ENCODE measurements around the gene IKBKG.
A peak's percentile ranks its signal among the peaks of the same experiment; 100 is the strongest.
"Not testable (repeated sequence)": the region's sequence is repeated elsewhere in the genome, so short reads cannot be mapped to it uniquely, and the experiment has no call there.

IKBKG gene

DNA sequence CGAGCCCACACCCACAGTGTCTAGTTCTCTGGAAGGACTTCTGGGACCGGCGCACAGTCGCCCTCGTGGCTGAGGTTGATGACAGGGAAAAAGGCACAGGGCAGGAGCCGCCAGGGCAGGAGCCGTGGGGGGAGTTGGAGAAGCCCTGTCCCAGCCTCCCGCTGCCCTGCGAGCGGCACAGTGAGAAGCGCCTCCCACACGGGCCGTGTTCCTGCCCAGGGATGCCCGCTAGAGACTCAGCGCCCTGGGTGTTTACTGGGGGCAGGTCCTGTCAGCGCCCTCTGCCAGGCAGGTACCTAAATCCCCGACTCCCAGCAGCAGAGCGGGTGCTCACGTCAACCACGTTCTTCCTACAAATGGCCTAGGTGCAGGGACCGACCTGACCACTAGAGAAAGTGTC lies 11.5 kb downstream of the IKBKG start:
- DNase-seq (ENCODE audit: low spot score) = not testable (repeated sequence)

DNA sequence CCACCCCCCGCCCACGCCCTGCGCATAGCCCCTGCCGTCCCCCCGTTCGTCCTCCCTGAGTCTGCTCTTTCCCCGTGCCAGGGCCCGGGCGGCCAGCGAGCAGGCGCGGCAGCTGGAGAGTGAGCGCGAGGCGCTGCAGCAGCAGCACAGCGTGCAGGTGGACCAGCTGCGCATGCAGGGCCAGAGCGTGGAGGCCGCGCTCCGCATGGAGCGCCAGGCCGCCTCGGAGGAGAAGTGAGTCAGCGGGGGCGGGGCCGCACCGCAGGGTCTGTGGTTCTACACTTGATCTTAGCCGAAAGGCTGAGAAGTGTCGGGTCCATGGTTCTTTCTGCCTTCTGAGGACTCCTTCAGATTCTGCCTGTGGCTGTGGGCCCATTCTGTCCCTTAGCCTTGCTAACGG lies 12.9 kb downstream of the IKBKG start:
- not testable (repeated sequence) for DNase-seq (ENCODE audit: low spot score)

DNA sequence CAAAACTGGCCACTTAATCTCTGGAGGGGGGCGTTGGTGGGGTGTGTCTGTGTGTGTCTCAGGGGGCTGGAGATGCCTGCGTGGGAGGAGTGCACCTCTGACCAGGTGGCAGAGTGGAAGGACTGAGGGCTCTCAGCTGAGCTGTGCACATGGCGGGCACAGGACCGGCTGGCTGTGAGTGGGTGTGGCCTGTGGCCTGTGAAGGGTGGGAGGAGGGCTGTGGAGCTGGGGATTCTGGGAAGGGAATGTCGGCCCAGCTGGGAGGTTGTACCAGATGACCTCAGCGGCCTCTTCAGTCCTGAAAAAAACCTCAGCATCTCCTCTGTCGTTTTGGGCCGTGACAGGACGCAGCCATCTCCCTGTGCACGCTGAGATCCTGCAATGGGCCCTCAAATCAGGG lies 14.9 kb downstream of the IKBKG start:
- not testable (repeated sequence) for DNase-seq (ENCODE audit: low spot score)

DNA sequence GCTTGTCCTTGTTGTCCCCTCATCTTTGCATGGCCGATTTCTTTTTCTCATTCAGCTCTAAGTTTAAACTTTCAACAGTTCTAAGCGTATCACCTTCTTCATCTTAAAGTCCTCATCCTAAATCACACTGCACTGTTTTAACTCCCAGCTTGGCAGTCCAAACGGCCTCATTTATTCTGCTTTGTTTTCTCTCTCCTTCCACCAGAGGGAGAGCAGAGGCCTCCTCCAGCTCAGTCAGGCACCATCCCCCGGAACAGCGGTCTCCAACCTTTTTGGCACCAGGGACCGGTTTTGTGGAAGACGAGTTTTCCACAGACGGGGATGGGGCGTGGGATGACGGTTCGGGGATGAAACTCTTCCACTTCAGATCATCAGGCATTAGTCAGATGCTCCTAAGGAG lies 22.9 kb downstream of the IKBKG start:
- DNase-seq (ENCODE audit: low spot score) = not testable (repeated sequence)

DNA sequence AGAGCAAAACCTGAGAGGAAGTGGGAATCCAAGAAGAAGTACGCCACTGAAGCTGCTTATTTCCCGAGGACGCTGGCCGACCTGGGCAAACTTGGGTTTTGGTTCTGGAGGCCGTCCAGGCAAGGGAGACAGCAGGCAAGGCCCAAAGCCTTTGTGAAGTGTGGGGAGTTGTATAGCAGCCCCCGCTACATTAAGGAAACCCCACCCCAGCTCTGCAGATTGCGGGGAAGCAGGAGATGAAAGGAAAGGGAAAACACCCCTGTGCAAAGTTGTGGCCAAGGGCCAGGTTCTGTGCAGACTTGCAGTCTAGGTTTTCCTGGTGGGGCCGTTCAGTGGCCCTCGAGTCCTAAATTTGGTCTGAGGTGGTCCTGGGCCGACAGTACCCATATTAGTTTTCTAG lies 25.6 kb downstream of the IKBKG start:
- not testable (repeated sequence) for DNase-seq (ENCODE audit: low spot score)

DNA sequence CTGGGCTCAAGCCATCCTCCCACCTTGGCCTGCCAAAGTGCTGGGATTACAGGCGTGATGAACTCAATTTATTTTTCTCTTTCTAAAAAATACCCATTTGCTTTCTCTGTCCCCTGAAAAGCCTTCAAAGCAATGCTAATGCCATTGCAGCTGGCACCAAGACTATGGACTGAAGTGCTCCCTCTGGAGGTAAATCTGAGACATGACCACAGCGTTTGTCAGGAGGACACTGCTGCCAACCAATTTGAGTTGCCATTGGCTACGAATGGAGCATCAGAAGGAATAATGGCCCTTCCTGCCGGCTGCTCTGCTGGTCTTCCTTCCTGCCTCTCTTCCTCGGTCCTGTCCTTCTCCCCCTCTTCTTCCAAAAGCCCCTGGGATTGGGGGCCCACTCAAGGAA lies 27.7 kb downstream of the IKBKG start:
- not testable (repeated sequence) for DNase-seq (ENCODE audit: low spot score)

DNA sequence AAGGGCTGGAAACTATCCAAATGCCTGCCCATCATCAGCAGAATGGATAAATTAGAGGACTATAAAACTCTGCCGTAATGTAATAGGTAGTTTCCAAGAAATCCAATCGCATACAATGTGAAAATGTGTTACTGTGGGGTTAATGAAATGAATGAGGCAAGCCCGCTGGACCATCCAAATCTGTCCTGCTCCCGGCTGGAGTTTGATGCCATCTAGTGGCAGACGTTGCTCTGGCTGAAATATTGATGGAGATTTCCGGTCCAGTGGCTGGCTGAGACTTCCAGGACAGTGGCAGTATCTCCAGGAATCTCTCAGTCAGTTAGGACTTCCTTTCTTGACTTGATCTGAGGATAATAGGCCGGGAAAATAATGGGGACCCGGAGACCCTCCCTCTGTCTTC lies 35.6 kb downstream of the IKBKG start:
- DNase-seq (ENCODE audit: low spot score) = not testable (repeated sequence)

DNA sequence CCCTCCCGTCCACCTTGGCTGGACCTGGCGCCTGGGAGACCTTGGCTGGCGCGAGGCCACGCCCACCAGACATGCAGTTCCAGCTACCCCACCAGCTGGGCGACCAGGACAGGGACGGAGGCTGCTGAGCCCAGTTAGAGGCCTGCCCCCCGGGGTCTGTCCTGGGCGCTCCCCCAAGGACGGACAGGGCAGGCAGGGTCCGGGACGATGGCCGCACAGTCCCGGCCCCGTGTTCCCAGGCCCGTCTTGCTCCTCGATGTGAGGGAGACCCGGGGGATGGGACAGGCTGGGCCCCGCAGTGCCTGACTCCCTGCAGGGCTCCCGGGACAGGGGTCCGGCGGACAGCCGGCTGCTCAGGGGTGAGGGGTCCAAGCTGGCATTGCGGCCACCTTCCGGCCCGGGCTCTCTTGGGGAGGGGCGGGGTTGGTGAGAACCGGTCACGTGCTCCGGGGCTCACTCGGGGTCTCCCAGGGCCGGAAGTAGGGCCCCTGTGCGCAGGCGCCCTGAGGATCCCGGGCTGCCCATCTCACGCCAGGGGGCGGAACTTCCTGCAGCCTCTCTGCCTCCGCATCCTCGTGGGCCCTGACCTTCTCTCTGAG lies 37.3 kb downstream of the IKBKG start, which contains the start of gene CTAG1A:
Gene CTAG1A, plus strand, starts transcription at position 549 of the 599 bp plus-strand sequence. CDS start 74 bp downstream, outside the sequence.
- not testable (repeated sequence) for DNase-seq (ENCODE audit: low spot score)

DNA sequence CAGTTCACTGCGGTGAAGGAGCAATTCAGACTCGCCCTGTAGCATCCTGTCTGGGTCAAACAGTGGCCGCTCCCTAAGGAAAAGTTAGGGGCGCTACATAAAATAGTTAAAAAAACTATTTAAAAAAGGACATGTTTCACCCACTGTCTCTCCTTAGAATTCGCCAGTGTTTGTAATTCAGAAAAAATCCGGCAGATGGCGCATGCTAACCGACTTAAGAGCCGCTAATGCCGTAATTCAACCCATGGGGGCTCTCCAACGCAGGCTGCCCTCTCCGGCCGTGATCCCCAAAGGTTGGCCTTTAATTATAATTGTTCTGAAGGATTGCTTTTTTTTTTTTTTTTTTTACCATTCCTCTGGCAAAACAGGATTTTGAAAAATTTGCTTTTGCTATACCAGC lies 43.0 kb downstream of the IKBKG start:
- DNase-seq (ENCODE audit: low spot score) = not testable (repeated sequence)

DNA sequence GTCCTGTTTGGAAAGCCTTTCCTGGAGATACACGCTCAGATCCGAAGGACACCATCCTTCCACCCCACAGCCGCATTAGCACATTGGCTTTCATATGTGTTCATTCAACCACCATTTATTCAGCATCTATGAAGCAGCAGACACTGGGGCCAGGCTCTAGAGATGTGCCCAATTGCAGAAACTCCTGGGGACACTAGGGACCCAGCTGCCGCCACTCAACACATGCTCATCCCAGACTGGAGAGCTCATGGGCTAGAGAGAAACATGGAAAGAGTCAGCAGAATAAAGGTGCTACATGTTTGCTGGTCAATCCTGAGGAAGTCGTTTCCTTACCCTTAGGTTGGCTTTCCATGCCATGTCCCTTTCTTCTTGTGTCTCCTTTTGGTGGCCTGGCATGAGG lies 45.1 kb downstream of the IKBKG start:
- no peak for DNase-seq (ENCODE audit: low spot score)

DNA sequence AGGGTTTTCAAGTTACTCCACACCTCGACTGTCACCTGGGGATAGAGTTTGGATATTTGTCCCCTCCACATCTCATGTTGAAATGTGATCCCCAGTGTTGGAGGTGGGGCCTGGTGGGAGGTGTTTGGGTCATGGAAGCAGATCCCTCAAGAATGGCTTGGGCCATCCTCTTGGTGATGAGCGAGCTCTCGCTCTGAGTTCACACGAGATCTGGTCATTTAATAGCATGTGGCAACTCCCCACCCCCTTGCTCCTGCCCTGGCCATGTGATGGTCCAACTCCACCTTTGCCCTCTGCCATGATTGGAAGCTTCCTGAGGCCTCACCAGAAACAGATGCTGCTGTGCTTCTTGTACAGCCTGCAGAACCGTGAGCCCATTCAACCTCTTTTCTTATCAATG lies 45.8 kb downstream of the IKBKG start:
- no peak for DNase-seq (ENCODE audit: low spot score)

DNA sequence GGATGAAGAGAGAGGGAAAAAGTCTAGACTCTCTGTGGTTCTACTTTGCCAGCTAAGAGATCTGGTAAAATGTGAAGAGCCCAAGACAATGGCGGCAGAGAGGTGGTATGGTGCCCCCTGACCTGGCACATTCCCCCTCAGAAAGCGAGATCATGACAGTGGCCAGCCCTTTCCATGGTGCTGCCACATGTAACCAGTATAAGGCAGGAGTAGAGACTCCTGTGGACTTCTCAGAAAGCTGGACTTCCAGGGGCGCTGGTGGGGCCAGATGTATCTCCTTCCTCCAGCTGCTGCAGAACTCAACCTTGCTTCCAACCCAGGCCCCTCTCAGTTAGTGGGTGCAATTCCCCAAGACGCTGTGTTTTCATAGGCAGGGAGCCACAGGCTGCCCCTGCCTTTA lies 47.1 kb downstream of the IKBKG start:
- no peak for DNase-seq (ENCODE audit: low spot score)

DNA sequence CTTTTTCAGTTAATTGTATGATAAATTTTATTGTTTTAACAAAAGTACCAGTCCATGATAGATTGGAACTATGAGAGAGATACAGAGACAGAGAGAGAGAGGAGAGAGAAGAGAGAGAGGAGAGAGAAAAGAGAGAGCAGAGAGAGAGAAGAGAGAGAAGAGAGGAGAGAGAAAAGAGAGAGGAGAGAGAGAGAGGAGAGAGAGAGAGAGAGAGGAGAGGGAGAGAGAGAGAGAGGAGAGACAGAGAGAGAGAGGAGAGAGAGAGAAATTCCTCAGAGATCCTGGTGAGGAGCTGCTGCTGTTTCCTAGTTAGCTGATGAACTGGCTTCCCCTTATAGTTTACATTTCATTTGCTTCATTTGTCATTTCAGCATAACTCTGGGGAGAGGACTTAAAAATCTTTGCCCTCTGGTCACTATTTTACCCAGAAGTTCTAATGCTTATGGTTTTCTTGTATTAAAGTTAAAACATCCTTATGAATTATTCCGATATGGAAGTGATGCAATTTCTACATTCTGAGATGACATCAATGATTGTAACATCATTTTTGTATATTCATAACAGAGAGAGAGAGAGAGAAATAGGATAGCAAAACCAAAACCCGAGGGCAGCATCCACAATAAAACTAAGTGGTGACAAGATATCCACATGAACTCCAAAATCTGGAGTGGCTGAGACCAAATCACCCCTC lies 48.3 kb downstream of the IKBKG start:
- DNase-seq (ENCODE audit: low spot score) = no peak

DNA sequence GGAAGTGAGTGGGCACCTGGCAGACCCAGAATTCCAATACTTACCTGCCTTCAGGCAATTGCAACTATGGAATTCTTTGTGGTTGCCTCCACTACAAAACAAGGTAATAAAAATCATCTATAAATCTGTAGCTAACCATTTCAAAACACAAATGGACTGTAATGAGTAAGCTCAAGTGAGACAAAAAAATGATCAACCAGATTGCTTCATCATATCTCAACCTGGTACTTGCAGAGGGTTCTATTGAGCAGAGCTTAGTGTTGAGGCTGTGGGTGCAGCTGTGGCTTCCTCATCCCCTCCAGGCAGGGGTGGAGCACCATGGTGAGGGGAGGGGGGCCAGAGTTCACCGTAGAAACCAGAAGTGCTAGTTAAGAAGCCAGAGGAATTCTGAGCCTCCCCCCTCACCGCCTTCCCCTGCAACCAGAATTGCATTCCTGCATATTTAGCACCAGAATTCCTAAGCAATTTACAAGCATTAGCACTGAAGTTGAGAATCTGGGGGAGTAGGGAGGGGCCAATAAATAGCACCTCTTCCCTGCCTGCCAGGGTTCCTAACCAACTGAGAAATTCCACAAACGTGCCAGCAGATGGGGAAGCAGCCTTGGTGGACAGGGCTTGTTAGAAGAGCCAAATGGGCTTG lies 49.0 kb downstream of the IKBKG start:
- peak; percentile 6 for DNase-seq (ENCODE audit: low spot score)

DNA sequence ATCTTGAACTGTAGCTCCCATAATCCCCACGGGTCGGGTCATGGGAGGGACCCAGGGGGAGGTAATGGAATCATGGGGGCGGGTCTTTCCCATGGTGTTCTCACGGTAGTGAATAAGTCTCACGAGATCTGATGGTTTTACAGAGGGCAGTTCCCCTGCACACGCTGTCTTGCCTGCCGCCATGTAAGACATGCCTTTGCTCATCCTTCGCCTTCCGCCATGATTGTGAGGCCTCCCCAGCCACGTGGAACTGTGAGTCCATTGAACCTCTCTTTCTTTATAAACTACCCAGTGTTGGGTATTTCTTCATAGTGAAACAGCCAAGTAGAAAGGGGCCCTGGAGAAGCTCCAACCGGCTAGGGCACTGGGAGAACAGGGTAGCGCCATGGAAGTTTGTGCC lies 49.8 kb downstream of the IKBKG start:
- DNase-seq (ENCODE audit: low spot score) = no peak

DNA sequence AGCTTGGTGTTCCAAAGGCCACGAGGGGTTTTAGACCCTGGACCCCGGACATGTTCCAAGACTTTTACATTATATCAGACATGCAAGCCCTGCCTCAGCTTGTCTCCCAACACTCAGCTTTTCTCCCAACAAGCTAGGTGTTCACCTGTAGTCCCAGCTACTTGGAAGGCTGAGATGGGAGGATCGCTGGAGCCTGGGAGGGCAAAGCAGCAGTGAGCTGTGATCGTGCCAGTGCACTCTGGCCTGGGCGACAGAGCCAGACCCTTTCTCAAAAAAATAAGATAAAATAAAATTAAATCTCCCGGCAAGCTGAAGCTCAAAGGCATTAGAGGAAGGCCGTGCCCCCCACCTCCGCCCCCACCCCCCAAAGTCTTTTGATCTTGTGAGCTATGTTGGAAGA lies 51.2 kb downstream of the IKBKG start:
- DNase-seq (ENCODE audit: low spot score) = no peak

DNA sequence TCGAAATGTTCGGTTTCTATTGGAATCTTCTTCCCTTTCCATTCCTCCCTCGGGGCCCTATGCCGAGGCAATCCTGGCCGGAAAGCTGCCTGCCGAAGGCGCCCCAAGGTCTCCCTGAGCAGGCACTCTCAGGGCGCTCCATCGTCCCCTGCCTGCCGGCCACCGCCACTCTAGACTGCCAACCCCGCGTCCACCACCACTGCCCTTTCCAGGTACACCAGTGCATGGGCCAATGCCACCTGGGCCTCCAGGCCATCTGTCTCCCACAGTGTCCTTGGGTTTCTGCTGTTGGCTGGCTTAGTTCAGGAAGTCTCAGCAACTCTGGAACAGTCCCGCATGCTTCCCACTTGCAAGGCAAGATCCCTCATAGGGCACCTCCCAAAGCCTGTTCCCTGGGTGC lies 52.1 kb downstream of the IKBKG start:
- DNase-seq (ENCODE audit: low spot score) = no peak

DNA sequence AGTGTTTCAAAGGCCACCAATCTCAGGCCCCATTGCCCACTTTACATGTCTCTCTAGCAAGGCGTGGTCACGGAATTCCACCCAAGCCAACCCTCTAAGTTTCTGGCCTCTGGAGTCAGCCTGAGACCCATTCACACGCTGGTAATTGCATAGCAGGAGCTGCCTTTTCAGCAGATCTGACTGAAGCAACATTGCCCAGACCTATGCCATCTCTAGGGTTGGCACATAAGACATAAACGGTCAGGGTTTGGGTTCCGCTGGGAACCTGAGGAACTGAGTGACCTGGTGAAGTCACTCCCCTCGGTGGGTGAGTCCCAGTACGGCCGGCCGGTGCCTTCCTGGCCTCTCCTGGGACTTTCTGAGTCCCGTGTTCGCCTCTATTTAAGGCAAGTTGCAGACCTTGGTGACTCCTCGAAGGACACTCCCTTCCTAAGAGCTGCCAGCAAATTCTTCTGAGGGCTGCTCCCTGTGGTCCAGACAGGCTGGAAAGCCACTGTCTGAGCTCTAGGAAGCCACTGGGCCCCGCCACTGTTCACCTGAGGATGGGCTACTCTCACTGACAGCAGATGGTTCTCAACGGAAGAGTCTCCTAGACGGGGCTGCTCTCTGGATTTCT lies 53.4 kb downstream of the IKBKG start:
- DNase-seq (ENCODE audit: low spot score) = no peak

DNA sequence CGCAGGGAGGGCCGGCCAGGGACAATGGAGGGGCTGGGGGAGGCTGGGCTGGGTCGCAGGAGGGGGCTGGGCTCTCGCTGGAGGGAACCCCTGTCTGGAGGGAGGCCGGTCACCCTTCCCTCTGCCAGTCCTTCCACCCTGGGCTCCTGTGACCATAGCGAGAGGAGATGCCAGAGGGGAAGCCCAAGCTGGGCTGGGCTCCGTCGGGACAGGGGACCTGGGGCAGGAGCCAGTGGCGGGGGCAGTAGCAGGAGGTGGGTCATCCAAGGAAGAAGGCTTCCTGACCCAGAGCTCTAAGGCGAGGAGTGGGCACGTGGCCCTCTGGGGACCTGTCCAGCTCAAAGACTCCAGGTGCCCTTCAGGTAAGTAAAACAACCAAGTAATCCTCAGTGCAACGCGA lies 54.8 kb downstream of the IKBKG start:
- no peak for DNase-seq (ENCODE audit: low spot score)

DNA sequence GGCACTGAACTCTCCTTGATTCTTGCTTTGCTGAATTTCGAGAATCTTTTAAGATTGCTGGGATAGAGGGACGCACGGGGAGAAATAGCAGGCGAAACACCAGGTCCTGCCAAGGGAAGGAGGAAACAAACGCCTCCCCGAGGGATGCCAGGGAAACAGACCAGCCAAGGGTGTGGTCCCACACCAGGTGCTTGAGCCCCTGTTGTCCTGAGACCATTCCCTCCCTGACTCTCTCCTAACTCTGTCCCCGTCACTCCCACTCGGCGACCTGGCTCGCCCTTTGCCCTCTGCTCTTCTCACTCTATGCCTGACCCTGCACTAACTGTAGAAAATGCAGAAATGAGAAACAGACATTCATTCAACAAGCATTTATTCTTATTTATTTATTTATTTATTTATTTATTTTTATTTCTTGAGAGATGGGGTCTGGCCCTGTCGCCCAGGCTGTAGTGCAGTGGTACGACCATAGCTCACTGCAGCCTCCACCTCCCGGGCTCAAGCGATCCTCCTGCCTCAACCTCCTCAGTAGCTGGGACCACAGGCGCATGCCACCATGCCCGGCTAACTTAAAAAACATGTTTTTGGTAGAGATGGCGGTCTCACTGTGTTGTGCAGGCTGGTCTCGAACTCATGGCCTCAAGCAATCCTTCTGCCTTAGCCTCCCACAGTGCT lies 55.5 kb downstream of the IKBKG start:
- no peak for DNase-seq (ENCODE audit: low spot score)

DNA sequence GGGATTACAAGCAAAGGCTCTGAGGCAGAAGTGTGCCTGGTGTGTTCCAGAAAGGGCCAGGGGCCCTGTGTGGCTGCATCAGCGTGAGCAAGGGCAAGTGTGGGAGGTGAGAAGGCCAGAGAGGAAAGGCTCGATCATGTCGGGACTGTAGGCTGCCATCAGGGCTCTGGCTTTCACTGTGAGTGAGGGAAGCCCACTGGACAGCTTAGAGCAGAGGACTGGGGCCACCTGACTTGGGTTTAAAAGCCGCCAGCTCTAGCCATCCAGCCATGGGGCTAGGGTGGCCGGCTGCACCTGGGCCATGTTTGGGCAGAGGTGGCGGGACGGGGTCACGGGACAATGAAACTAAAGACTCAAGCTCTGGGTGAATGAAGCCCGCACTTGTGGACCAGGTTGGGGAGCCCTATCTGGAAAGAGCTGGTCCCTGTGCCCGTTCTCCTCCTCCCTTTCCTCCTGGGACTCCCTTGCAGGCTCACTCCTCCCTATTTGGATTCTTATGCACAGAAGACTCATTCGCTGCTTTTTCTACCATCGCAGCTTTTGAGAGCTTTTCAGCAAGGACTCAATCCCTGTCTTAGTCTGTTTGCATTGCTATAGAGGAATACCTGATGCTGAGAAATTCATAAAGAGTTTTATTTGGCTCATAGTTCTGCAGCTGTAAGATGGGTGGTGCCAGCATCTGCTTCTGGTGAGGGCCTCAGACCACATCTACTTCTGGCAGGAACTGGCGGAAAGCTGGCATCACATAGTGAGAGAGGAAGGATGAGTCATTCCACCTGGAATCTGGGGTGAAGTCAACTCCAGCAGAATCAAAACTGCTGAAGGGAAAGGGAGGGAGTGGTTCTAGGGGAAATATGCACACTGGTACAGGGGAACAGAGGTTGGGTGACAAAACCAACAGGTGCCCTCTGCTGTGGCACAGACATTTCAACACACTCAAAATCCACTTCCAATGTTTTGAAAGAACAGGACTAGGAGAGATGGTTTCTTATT lies 56.3 kb downstream of the IKBKG start:
- DNase-seq (ENCODE audit: low spot score) = no peak
